Sigmoid colon (tissue), 4 donors: ENCODE data around the gene HIVEP3.

Experiments
- CTCF ChIP-seq, 4 experiments: fragments of 450-650 bp in 3 of 4; fragments of 200-600 bp in 1 of 4; IDR thresholded peaks; one replicate each; pipeline ENCODE4 v1.5.1; 2016 to 2019; ENCODE audit warnings: antibody characterized with exemption in 4 of 4, mild to moderate bottlenecking in 3 of 4, moderate library complexity in 2 of 4
- POLR2A ChIP-seq, 2 donors: fragments of 450-650 bp; IDR thresholded peaks; one replicate each; pipeline ENCODE4 v1.6.1; 2016; ENCODE audit warnings: antibody characterized with exemption in 2 of 2, mild to moderate bottlenecking in 2 of 2, moderate library complexity in 2 of 2
- POLR2AphosphoS5 ChIP-seq, 4 donors: sonication (generic); formaldehyde crosslinking; IDR thresholded peaks; one replicate each; pipeline ENCODE4 v1.6.1; 2017; ENCODE audit warnings: antibody characterized with exemption in 4 of 4

- no peak for TF ChIP-seq CTCF (IDR thresholded peaks at IDR 0.05)
- TF ChIP-seq POLR2A (IDR thresholded peaks at IDR 0.05) = no peak
- TF ChIP-seq POLR2AphosphoS5 (IDR thresholded peaks at IDR 0.05) = no peak
Measured at GRCh38 chr1:41613689-41614574, 304.8 kb downstream of the HIVEP3 start.
